Esophagus squamous epithelium (tissue), 5 donors: ENCODE results near the gene LPP. TPM values are rescaled to one million over a fixed set of nuclear protein-coding genes. Genes with fewer than 3 reads are reported as not detected.

Source experiments
- DNase-seq: peaks from one replicate; lab custom pipeline; 2025; lab: John Stamatoyannopoulos, UW
- H3K27ac ChIP-seq, 4 donors: fragments of 200-600 bp; sonication (generic); one replicate each; pipeline ENCODE4 v1.5.1; 2016 to 2019; ENCODE audit warnings: mild to moderate bottlenecking in 1 of 4
- H3K27me3 ChIP-seq, 4 donors: fragments of 200-600 bp; sonication (generic); 1 replicate in 3 of 4; 2 replicates in 1 of 4; pipeline versions ENCODE4 v1.5.1 to v1.6.0; 2017 to 2021; ENCODE audit warnings: antibody characterized with exemption in 1 of 4
- H3K36me3 ChIP-seq, 3 donors: fragments of 200-600 bp; sonication (generic); one replicate each; pipeline ENCODE4 v1.5.1; 2016 to 2019
- H3K4me1 ChIP-seq, 3 donors: fragments of 200-600 bp; sonication (generic); one replicate each; pipeline ENCODE4 v1.5.1; 2017 to 2019
- H3K4me3 ChIP-seq, 4 donors: fragments of 200-600 bp; sonication (generic); 1 replicate in 3 of 4; 2 replicates in 1 of 4; pipeline ENCODE4 v1.5.1; 2016 to 2019; ENCODE audit warnings: mild to moderate bottlenecking in 2 of 4, moderate library complexity in 1 of 4
- H3K9me3 ChIP-seq, 3 donors: fragments of 200-600 bp; sonication (generic); one replicate each; pipeline ENCODE4 v1.5.1; 2016 to 2019
- POLR2A ChIP-seq, 4 donors: fragments of 450-650 bp; IDR thresholded peaks; one replicate each; pipeline ENCODE4 v1.6.1; 2017; ENCODE audit warnings: antibody characterized with exemption in 4 of 4, mild to moderate bottlenecking in 4 of 4, moderate library complexity in 3 of 4
- WGBS, 2 donors: methylation state at CpG; one replicate each; pipeline ENCODE4 v1.1.5; 2018; 5-methylcytosine and 5-hydroxymethylcytosine counted together
- intact Hi-C: fragments of 100-400 bp; cut with DNase I; formaldehyde crosslinking; loops from one replicate; pipeline ENCODE4 v1.15.0; 2022
- total RNA-seq, 4 donors: library from RNA; depleted of rRNA; stranded (reverse); fragments of >200 nt; gene quantifications; one replicate each; pipeline ENCODE4 v1.1.0, GENCODE V29; 2016
- TF ChIP-seq, protein P1 (sequence below), 6 experiments: fragments of 450-650 bp in 4 of 6; fragments of 200-600 bp in 2 of 6; sonication (generic) in 2 of 6; IDR thresholded peaks; one replicate each; pipeline ENCODE4 v1.5.1; 2016 to 2019; ENCODE audit warnings: antibody characterized with exemption in 6 of 6, mild to moderate bottlenecking in 4 of 6, moderate library complexity in 4 of 6
- donor health status: DM: yes; HTN: yes; CAD: no.

LPP gene
- total RNA-seq, 4 donors from 2014 or later = 41.4 to 369 (median 97.3) TPM

DNA sequence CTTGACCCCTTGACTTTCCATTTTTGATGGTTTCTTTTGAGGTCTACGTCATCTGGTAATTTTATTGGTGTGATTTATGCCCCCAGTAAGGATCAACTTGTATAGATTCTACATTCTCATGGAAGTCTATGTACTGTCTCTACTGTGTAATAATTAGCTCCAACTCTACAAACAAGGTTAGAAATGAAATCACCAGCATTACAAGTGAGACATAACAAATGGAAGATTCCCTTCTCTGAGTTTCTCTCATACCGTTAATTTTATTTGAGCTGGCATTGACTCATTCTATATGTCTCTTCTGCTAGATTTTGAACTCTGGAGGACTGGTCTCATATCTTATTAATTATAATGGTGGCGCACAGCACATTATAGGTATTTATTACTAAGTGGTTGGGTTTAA, 138.9 kb downstream of the LPP start:
- DNase-seq = no peak
- WGBS, 2 donors = 83 to 88% methylated on average over 3 of the region's 3 CpGs
- Histone ChIP-seq H3K36me3 (peaks cover 0 to 10% (median 0%) of the 10 kb centered on the region in 3 donors), H3K27ac (peak overlapping the region in 1 of 4 donors; percentile 3), H3K27me3 (no peaks in the 10 kb centered on the region), H3K4me1 (peaks cover 17 to 66% (median 38%) of the 10 kb centered on the region in 3 donors), H3K4me3 (no peak overlapping the region), H3K9me3 (no peaks in the 10 kb centered on the region)
- TF ChIP-seq, protein P1, sequence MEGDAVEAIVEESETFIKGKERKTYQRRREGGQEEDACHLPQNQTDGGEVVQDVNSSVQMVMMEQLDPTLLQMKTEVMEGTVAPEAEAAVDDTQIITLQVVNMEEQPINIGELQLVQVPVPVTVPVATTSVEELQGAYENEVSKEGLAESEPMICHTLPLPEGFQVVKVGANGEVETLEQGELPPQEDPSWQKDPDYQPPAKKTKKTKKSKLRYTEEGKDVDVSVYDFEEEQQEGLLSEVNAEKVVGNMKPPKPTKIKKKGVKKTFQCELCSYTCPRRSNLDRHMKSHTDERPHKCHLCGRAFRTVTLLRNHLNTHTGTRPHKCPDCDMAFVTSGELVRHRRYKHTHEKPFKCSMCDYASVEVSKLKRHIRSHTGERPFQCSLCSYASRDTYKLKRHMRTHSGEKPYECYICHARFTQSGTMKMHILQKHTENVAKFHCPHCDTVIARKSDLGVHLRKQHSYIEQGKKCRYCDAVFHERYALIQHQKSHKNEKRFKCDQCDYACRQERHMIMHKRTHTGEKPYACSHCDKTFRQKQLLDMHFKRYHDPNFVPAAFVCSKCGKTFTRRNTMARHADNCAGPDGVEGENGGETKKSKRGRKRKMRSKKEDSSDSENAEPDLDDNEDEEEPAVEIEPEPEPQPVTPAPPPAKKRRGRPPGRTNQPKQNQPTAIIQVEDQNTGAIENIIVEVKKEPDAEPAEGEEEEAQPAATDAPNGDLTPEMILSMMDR (IDR thresholded peaks at IDR 0.05) = no peak
- TF ChIP-seq POLR2A (IDR thresholded peaks at IDR 0.05) = no peak
- intact Hi-C loops = no loop called here

- Histone ChIP-seq H3K27me3 (no peaks in the 10 kb centered on the region), H3K9me3 (no peaks in the 10 kb centered on the region), H3K27ac (peak overlapping the region in 3 of 4 donors; percentile 74 to 81 (median 80)), H3K4me1 (peaks cover 26 to 73% (median 49%) of the 10 kb centered on the region in 3 donors), H3K36me3 (peaks cover 0 to 10% (median 0%) of the 10 kb centered on the region in 3 donors), H3K4me3 (no peak overlapping the region)
- WGBS, 2 donors = 56 to 68% methylated on average over 3 of the region's 3 CpGs
- no peak for TF ChIP-seq POLR2A (IDR thresholded peaks at IDR 0.05)
- TF ChIP-seq, protein P1 (IDR thresholded peaks at IDR 0.05) = no peak
- DNase-seq = no peak
- intact Hi-C loops = no loop called here
Observed at GRCh38 chr3:188294113-188294512, 140.2 kb downstream of the LPP start.

- Histone ChIP-seq H3K4me3 (peak overlapping the region in 1 of 4 donors; percentile 28), H3K4me1 (peaks cover 26 to 73% (median 53%) of the 10 kb centered on the region in 3 donors), H3K27me3 (no peaks in the 10 kb centered on the region), H3K9me3 (no peaks in the 10 kb centered on the region), H3K36me3 (peaks cover 0 to 9% (median 0%) of the 10 kb centered on the region in 3 donors), H3K27ac (peak overlapping the region; percentile 54 to 81 (median 77))
- no peak for DNase-seq
- 22 to 25% methylated on average over 11 of the region's 11 CpGs for WGBS, 2 donors
- intact Hi-C loops = no loop called here
- TF ChIP-seq, protein P1 (IDR thresholded peaks at IDR 0.05) = no peak
Observed at GRCh38 chr3:188294823-188295487, 141.0 kb downstream of the LPP start.

DNA sequence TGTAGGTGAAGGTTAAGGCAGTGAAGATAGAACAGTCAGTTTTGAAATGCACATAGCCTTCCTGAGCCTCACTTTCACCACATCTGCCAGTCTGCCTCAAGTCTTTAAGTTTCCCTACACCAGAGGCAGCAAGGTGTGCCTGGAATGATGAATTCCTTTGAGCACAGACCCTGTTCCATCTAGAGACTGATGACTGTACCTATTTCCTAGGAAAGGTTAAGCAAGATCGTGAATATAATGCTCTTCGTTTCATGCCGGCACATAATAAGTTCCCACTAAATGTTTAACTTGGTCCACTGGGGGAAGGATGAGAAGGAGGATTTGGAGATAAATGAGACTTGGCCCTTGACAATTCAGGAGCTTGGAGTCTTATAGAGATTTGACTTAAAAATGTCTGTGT, 141.9 kb downstream of the LPP start:
- WGBS, 2 donors = 94 to 100% methylated on average over 3 of the region's 3 CpGs
- Histone ChIP-seq H3K27me3 (no peaks in the 10 kb centered on the region), H3K27ac (peak overlapping the region; percentile 54 to 81 (median 77)), H3K9me3 (no peaks in the 10 kb centered on the region), H3K4me1 (peaks cover 26 to 64% (median 53%) of the 10 kb centered on the region in 3 donors), H3K36me3 (peaks cover 0 to under 1% (median 0%) of the 10 kb centered on the region in 3 donors), H3K4me3 (no peak overlapping the region)
- intact Hi-C loops = no loop called here
- no peak for TF ChIP-seq POLR2A (IDR thresholded peaks at IDR 0.05)
- TF ChIP-seq, protein P1 (IDR thresholded peaks at IDR 0.05) = no peak
- DNase-seq = no peak
